Smooth muscle cell (in vitro differentiated cells): ENCODE measurements around the gene PRR5. TPM values are rescaled to one million over a fixed set of nuclear protein-coding genes. Genes with fewer than 3 reads are reported as not detected.

ENCODE experiments used
- DNase-seq: peaks from one replicate; lab custom pipeline; 2025; ENCODE audit not compliant: unreplicated experiment; lab: John Stamatoyannopoulos, UW
- H2AFZ ChIP-seq: fragments of 200-600 bp; sonication (generic); 2 replicates; pipeline ENCODE4 v1.6.0; 2016; ENCODE audit warnings: antibody characterized with exemption, low read depth, mild to moderate bottlenecking
- H3F3A ChIP-seq: fragments of 200-600 bp; sonication (generic); 2 replicates; pipeline ENCODE4 v1.6.0; 2017; ENCODE audit warnings: antibody characterized with exemption, low read depth
- H3K27ac ChIP-seq: fragments of 200-600 bp; sonication (generic); 2 replicates; pipeline ENCODE4 v1.5.1; 2016; ENCODE audit warnings: low read depth, mild to moderate bottlenecking
- H3K27me3 ChIP-seq: fragments of 200-600 bp; sonication (generic); 2 replicates; pipeline ENCODE4 v1.6.1; 2016; ENCODE audit warnings: low read depth, mild to moderate bottlenecking
- H3K36me3 ChIP-seq: fragments of 200-600 bp; sonication (generic); 2 replicates; pipeline ENCODE4 v1.5.1; 2016; ENCODE audit warnings: low read depth
- H3K4me1 ChIP-seq: fragments of 200-600 bp; sonication (generic); 2 replicates; pipeline ENCODE4 v1.5.1; 2016; ENCODE audit warnings: low read depth
- H3K4me2 ChIP-seq: fragments of 200-600 bp; sonication (generic); 2 replicates; pipeline ENCODE4 v1.6.0; 2016; ENCODE audit warnings: mild to moderate bottlenecking
- H3K4me3 ChIP-seq: fragments of 200-600 bp; sonication (generic); 2 replicates; pipeline ENCODE4 v1.5.1; 2016; ENCODE audit warnings: mild to moderate bottlenecking
- H3K79me2 ChIP-seq: fragments of 200-600 bp; sonication (generic); 2 replicates; pipeline ENCODE4 v1.6.0; 2016; ENCODE audit warnings: low read depth, mild to moderate bottlenecking
- H3K9ac ChIP-seq: fragments of 200-600 bp; sonication (generic); 2 replicates; pipeline ENCODE4 v1.6.0; 2016; ENCODE audit warnings: low read depth
- H3K9me3 ChIP-seq: fragments of 200-600 bp; sonication (generic); replicated peaks from 2 replicates; pipeline ENCODE4 v1.5.1; 2016; ENCODE audit warnings: low read depth
- H4K20me1 ChIP-seq: fragments of 200-600 bp; sonication (generic); 2 replicates; pipeline ENCODE4 v1.6.0; 2016; ENCODE audit warnings: low read depth
- CTCF ChIP-seq: fragments of 200-600 bp; sonication (generic); IDR thresholded peaks from 2 replicates; pipeline ENCODE4 v1.5.1; 2017; ENCODE audit warnings: borderline replicate concordance, mild to moderate bottlenecking, antibody characterized with exemption; ENCODE audit not compliant: insufficient read depth, poor library complexity, severe bottlenecking
- WGBS: methylation state at CpG from one replicate; pipeline ENCODE4 v1.1.7; 2016; ENCODE audit warnings: low lambda C conversion rate; 5-methylcytosine and 5-hydroxymethylcytosine counted together
- polyA plus RNA-seq: library from polyadenylated mRNA; unstranded; fragments of >200 nt; fragmentation: Nextera tagmentation; extraction: Ambion mirVana; gene quantifications from 2 replicates; pipeline ENCODE4 v1.2.1, GENCODE V29; 2016
- total RNA-seq: library from RNA; depleted of rRNA; stranded (reverse); fragments of >200 nt; gene quantifications from 2 replicates; pipeline ENCODE4 v1.2.3, GENCODE V29; 2014

Gene PRR5
- total and polyA plus RNA-seq, 2 experiments from 2014 or later: 16.3 to 25.5 TPM

GRCh38 chr22:44691796-44692661 is 10.0 kb upstream of the PRR5 start:
- Histone ChIP-seq H4K20me1 (peaks cover 39% of the 10 kb centered on the region), H3K4me2 (no peak overlapping the region), H3K9ac (no peak overlapping the region), H3K36me3 (no peaks in the 10 kb centered on the region), H3K79me2 (no peaks in the 10 kb centered on the region), H2AFZ (no peak overlapping the region), H3F3A (peaks cover 7% of the 10 kb centered on the region), H3K9me3 (no peaks in the 10 kb centered on the region), H3K4me3 (no peak overlapping the region), H3K27ac (no peak overlapping the region), H3K27me3 (no peaks in the 10 kb centered on the region), H3K4me1 (no peaks in the 10 kb centered on the region)
- no peak for TF ChIP-seq CTCF
- 86% methylated on average over 20 of the region's 24 CpGs for WGBS
- no peak for DNase-seq

- H3K27me3 ChIP-seq: no peaks in the 10 kb centered on the region
- no peak overlapping the region for H3K27ac ChIP-seq
- TF ChIP-seq CTCF: no peak
- no peaks in the 10 kb centered on the region for H3K79me2 ChIP-seq
- no peak overlapping the region for H3K9ac ChIP-seq
- 94% methylated on average over 11 of the region's 11 CpGs for WGBS
- H3K4me1 ChIP-seq: no peaks in the 10 kb centered on the region
- H3K9me3 ChIP-seq: no peaks in the 10 kb centered on the region
- peaks cover 1% of the 10 kb centered on the region for H3F3A ChIP-seq
- no peak overlapping the region for H3K4me2 ChIP-seq
- H3K4me3 ChIP-seq: no peak overlapping the region
- H3K36me3 ChIP-seq: no peaks in the 10 kb centered on the region
- no peak for DNase-seq
- no peak overlapping the region for H2AFZ ChIP-seq
- H4K20me1 ChIP-seq: peaks cover 40% of the 10 kb centered on the region
Measured at GRCh38 chr22:44692662-44693007, 9.4 kb upstream of the PRR5 start.

DNA sequence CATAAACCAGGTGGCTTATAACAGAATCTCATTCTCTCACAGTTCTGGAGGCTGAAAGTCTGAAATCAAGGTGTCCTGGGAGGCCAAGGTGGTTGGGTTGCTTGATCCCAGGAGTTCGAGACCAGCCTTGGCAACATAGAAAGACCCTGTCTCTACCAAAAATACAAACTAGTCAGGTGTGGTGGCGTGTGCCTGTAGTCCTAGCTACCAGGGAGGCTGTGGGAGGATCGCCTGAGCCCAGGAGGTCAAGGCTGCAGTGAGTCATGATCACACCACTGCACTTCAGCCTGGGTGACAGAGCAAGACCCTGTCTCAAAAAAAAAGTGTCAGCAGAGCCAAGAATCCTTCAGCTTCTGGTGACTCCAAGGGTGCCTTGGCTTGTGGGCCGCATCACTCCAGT is 8.9 kb upstream of the PRR5 start:
- no peaks in the 10 kb centered on the region for H3K27me3 ChIP-seq
- no peak for DNase-seq
- H3K4me3 ChIP-seq: no peak overlapping the region
- peaks cover 44% of the 10 kb centered on the region for H4K20me1 ChIP-seq
- no peak overlapping the region for H3K4me2 ChIP-seq
- H3K9ac ChIP-seq: no peak overlapping the region
- no peaks in the 10 kb centered on the region for H3K79me2 ChIP-seq
- no peaks in the 10 kb centered on the region for H3K36me3 ChIP-seq
- no peak overlapping the region for H2AFZ ChIP-seq
- 100% methylated on average over 4 of the region's 4 CpGs for WGBS
- TF ChIP-seq CTCF: no peak
- no peaks in the 10 kb centered on the region for H3K9me3 ChIP-seq
- H3K27ac ChIP-seq: no peak overlapping the region
- peaks cover 3% of the 10 kb centered on the region for H3K4me1 ChIP-seq
- H3F3A ChIP-seq: peaks cover 5% of the 10 kb centered on the region

DNA sequence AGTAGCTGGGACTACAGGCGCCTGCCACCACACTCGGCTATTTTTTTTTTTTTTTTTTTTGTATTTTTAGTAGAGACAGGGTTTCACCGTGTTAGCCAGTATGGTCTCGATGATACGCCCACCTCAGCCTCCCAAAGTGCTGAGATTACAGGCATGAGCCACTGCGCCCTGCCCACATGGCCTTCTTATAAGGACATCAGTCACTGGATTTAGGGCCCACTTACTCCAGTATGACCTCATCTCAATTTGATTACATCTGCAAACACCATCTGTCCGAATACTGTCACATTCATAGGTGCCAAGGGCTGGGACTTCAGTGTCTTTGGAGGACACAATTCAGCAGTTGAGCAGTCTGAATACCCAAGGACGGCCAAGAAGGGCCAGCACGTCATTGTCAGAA is 8.2 kb upstream of the PRR5 start:
- Histone ChIP-seq H3K9ac (no peak overlapping the region), H3F3A (peaks cover 6% of the 10 kb centered on the region), H2AFZ (no peak overlapping the region), H3K9me3 (no peaks in the 10 kb centered on the region), H3K36me3 (no peaks in the 10 kb centered on the region), H3K4me3 (no peak overlapping the region), H3K27me3 (no peaks in the 10 kb centered on the region), H3K27ac (no peak overlapping the region), H3K79me2 (no peaks in the 10 kb centered on the region), H3K4me1 (peaks cover 9% of the 10 kb centered on the region), H4K20me1 (peaks cover 48% of the 10 kb centered on the region), H3K4me2 (no peak overlapping the region)
- 61% methylated on average over 9 of the region's 9 CpGs for WGBS
- DNase-seq: no peak
- TF ChIP-seq CTCF: no peak
